GM12891 (cell line): ENCODE results near the gene ZNF512.

Source experiments
- PAX5 ChIP-seq: IDR thresholded peaks from 2 replicates; pipeline ENCODE4 v1.6.1; 2011; ENCODE audit warnings: low read length, moderate library complexity, mild to moderate bottlenecking; ENCODE audit not compliant: insufficient read depth, severe bottlenecking
- POLR2A ChIP-seq: IDR thresholded peaks from 2 replicates; pipeline ENCODE4 v1.6.1; 2011; ENCODE audit warnings: low read depth, low read length, control low read depth
- POLR2AphosphoS5 ChIP-seq: IDR thresholded peaks from 2 replicates; pipeline ENCODE4 v1.6.1; 2011; ENCODE audit warnings: low read depth, low read length, control low read depth
- TAF1 ChIP-seq: IDR thresholded peaks from 2 replicates; pipeline ENCODE4 v1.6.1; 2011; ENCODE audit warnings: low read depth, low read length, control low read depth

DNA sequence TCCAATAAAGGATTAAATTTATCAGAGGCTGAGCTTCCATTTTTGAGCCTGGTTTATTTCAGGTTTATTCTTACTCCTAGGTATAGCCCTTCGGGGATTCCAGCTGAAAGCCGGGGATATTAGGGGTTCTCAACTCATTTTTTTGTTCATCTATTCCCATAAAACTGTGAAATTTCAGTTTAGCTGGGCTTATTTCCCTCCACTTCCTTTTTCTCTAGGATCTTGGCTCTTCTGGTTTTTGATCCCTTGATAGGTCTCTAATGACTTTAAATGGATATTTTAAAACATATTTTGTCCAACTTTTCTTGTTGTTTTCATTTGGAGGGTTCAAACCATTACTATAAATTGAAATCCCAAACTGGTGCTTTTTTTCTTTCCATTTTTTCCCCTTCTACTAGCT is 23.6 kb upstream of the ZNF512 start:
- no peak for TF ChIP-seq POLR2AphosphoS5
- no peak for TF ChIP-seq POLR2A
- TF ChIP-seq TAF1 = no peak
- no peak for TF ChIP-seq PAX5
